WTC11 (cell line): ENCODE results near the gene SNX7. TPM values are rescaled to one million over a fixed set of nuclear protein-coding genes. Genes with fewer than 3 reads are reported as not detected.

ENCODE experiments used
- ATAC-seq: fragments of 200-7000 bp; cut with Tn5 transposase; 2 replicates; pipeline ENCODE4 v1.10.0; 2021; ENCODE audit warnings: mild to moderate bottlenecking, moderate library complexity
- CTCF ChIA-PET: fragments of 300-600 bp; sonication (Branson Sonifier 250); formaldehyde crosslinking; loops from one replicate; lab custom pipeline; 2021; ENCODE audit warnings: antibody characterized with exemption; lab: Charles Lee
- POLR2A ChIA-PET: fragments of 350-600 bp; sonication (Branson Sonifier 250); formaldehyde crosslinking; loops from one replicate; lab custom pipeline; 2021; ENCODE audit warnings: antibody characterized with exemption; lab: Charles Lee
- DNase-seq: peaks from one replicate; pipeline ENCODE4 v3.0.0; 2021; ENCODE audit warnings: low spot score
- H3K27ac Mint-ChIP-seq: 2 replicates; pipeline ENCODE4 v1.8.0; 2021; ENCODE audit warnings: mixed read lengths
- H3K27me3 Mint-ChIP-seq: 2 replicates; pipeline ENCODE4 v1.8.0; 2021; ENCODE audit warnings: low read depth, mild to moderate bottlenecking, moderate library complexity, mixed read lengths
- H3K36me3 Mint-ChIP-seq: 2 replicates; pipeline ENCODE4 v1.8.0; 2021; ENCODE audit warnings: mixed read lengths
- H3K4me1 Mint-ChIP-seq: 2 replicates; pipeline ENCODE4 v1.8.0; 2022; ENCODE audit warnings: mixed read lengths
- H3K4me3 Mint-ChIP-seq: 2 replicates; pipeline ENCODE4 v1.8.0; 2021; ENCODE audit warnings: mild to moderate bottlenecking, moderate library complexity, mixed read lengths
- H3K9me3 Mint-ChIP-seq: 2 replicates; pipeline ENCODE4 v1.8.0; 2021; ENCODE audit warnings: mixed read lengths
- CREM ChIP-seq: sonication (generic); formaldehyde crosslinking; IDR thresholded peaks from 2 replicates; pipeline ENCODE4 v1.8.1; 2022; ENCODE audit warnings: mild to moderate bottlenecking, missing genetic modification reagents, moderate library complexity
- ETV6 ChIP-seq: sonication (generic); formaldehyde crosslinking; IDR thresholded peaks from 2 replicates; pipeline ENCODE4 v1.8.1; 2022; ENCODE audit warnings: mild to moderate bottlenecking, missing genetic modification reagents
- FOXJ3 ChIP-seq: sonication (generic); formaldehyde crosslinking; IDR thresholded peaks from 2 replicates; pipeline ENCODE4 v1.9.0; 2021; ENCODE audit warnings: missing genetic modification reagents, mild to moderate bottlenecking, borderline replicate concordance
- FOXK1 ChIP-seq: sonication (generic); formaldehyde crosslinking; IDR thresholded peaks from 2 replicates; pipeline ENCODE4 v1.8.0; 2022; ENCODE audit warnings: mild to moderate bottlenecking, moderate library complexity, missing genetic modification reagents
- FOXP1 ChIP-seq: sonication (generic); formaldehyde crosslinking; IDR thresholded peaks from 2 replicates; pipeline ENCODE4 v1.8.0; 2022; ENCODE audit warnings: missing genetic modification reagents, mild to moderate bottlenecking, moderate library complexity, borderline replicate concordance
- IRF2 ChIP-seq: sonication (generic); formaldehyde crosslinking; IDR thresholded peaks from 2 replicates; pipeline ENCODE4 v1.8.0; 2022; ENCODE audit warnings: low read depth, missing genetic modification reagents, borderline replicate concordance
- MXD4 ChIP-seq: fragments of 250-450 bp; sonication (Bioruptor Pico); IDR thresholded peaks from 2 replicates; pipeline ENCODE4 v1.8.0; 2021; ENCODE audit warnings: mild to moderate bottlenecking, moderate library complexity, borderline replicate concordance
- NFATC4 ChIP-seq: fragments of 250-450 bp; sonication (Bioruptor Pico); IDR thresholded peaks from 2 replicates; pipeline ENCODE4 v1.9.0; 2021; ENCODE audit warnings: mild to moderate bottlenecking
- NR1H2 ChIP-seq: sonication (generic); formaldehyde crosslinking; IDR thresholded peaks from 2 replicates; pipeline ENCODE4 v1.9.0; 2021; ENCODE audit warnings: mild to moderate bottlenecking, moderate library complexity, missing genetic modification reagents
- NR2C2 ChIP-seq: sonication (generic); formaldehyde crosslinking; IDR thresholded peaks from 2 replicates; pipeline ENCODE4 v1.8.0; 2022; ENCODE audit warnings: mild to moderate bottlenecking, missing genetic modification reagents
- NR3C1 ChIP-seq: sonication (generic); formaldehyde crosslinking; conservative IDR thresholded peaks from 2 replicates; pipeline ENCODE4 v1.8.1; 2023; ENCODE audit warnings: low read depth, mild to moderate bottlenecking, missing genetic modification reagents
- OVOL2 ChIP-seq: fragments of 250-450 bp; sonication (Bioruptor Pico); IDR thresholded peaks from 2 replicates; pipeline ENCODE4 v1.9.0; 2021; ENCODE audit warnings: mild to moderate bottlenecking, borderline replicate concordance
- SMAD4 ChIP-seq: sonication (generic); formaldehyde crosslinking; IDR thresholded peaks from 2 replicates; pipeline ENCODE4 v1.8.0; 2022; ENCODE audit warnings: mild to moderate bottlenecking, missing genetic modification reagents
- SP1 ChIP-seq: sonication (generic); formaldehyde crosslinking; conservative IDR thresholded peaks from 2 replicates; pipeline ENCODE4 v1.8.1; 2022; ENCODE audit warnings: missing genetic modification reagents
- TEAD1 ChIP-seq: sonication (generic); formaldehyde crosslinking; IDR thresholded peaks from 2 replicates; pipeline ENCODE4 v1.8.0; 2022; ENCODE audit warnings: mild to moderate bottlenecking, missing genetic modification reagents
- TP53 ChIP-seq: sonication (generic); formaldehyde crosslinking; IDR thresholded peaks from 2 replicates; pipeline ENCODE4 v1.8.1; 2023; ENCODE audit warnings: mild to moderate bottlenecking, missing genetic modification reagents
- ZBTB21 ChIP-seq: sonication (generic); formaldehyde crosslinking; IDR thresholded peaks from 2 replicates; pipeline ENCODE4 v1.8.1; 2023; ENCODE audit warnings: mild to moderate bottlenecking, missing genetic modification reagents, borderline replicate concordance
- ZNF121 ChIP-seq: sonication (generic); formaldehyde crosslinking; IDR thresholded peaks from 2 replicates; pipeline ENCODE4 v1.8.0; 2023; ENCODE audit warnings: missing genetic modification reagents
- ZNF263 ChIP-seq: sonication (generic); formaldehyde crosslinking; IDR thresholded peaks from 2 replicates; pipeline ENCODE4 v1.8.1; 2022; ENCODE audit warnings: low read depth, mild to moderate bottlenecking, moderate library complexity, missing genetic modification reagents
- ZNF317 ChIP-seq: sonication (generic); formaldehyde crosslinking; IDR thresholded peaks from 2 replicates; pipeline ENCODE4 v1.8.1; 2023; ENCODE audit warnings: low read depth, mild to moderate bottlenecking, moderate library complexity, missing genetic modification reagents, borderline replicate concordance
- ZNF423 ChIP-seq: fragments of 250-450 bp; sonication (Bioruptor Pico); IDR thresholded peaks from 2 replicates; pipeline ENCODE4 v2.1.2; 2022; ENCODE audit warnings: mild to moderate bottlenecking, moderate library complexity
- ZNF671 ChIP-seq: fragments of 250-450 bp; sonication (Bioruptor Pico); IDR thresholded peaks from 2 replicates; pipeline ENCODE4 v1.8.0; 2021; ENCODE audit warnings: mild to moderate bottlenecking
- total RNA-seq: library from RNA; stranded (reverse); gene quantifications from 3 replicates; pipeline ENCODE4 v1.2.3, GENCODE V29; 2021
- TF ChIP-seq, protein P1 (sequence below): sonication (generic); formaldehyde crosslinking; conservative IDR thresholded peaks from 2 replicates; pipeline ENCODE4 v1.8.1; 2022; ENCODE audit warnings: mild to moderate bottlenecking, missing genetic modification reagents
- TF ChIP-seq, protein P2 (sequence below): sonication (generic); formaldehyde crosslinking; IDR thresholded peaks from 2 replicates; pipeline ENCODE4 v1.8.1; 2023; ENCODE audit warnings: mild to moderate bottlenecking, missing genetic modification reagents, moderate library complexity
- TF ChIP-seq, protein P3 (sequence below): sonication (generic); formaldehyde crosslinking; IDR thresholded peaks from 2 replicates; pipeline ENCODE4 v1.8.0; 2022; ENCODE audit warnings: mild to moderate bottlenecking, missing genetic modification reagents
- TF ChIP-seq, protein P4 (sequence below): sonication (generic); formaldehyde crosslinking; IDR thresholded peaks from 2 replicates; pipeline ENCODE4 v1.8.1; 2023; ENCODE audit warnings: mild to moderate bottlenecking, missing genetic modification reagents
- TF ChIP-seq, protein P5 (sequence below): fragments of 250-450 bp; sonication (Bioruptor Pico); IDR thresholded peaks from 2 replicates; pipeline ENCODE4 v1.8.0; 2021; ENCODE audit warnings: mild to moderate bottlenecking
- TF ChIP-seq, protein P6 (sequence below): sonication (generic); formaldehyde crosslinking; IDR thresholded peaks from 2 replicates; pipeline ENCODE4 v1.8.1; 2023; ENCODE audit warnings: mild to moderate bottlenecking, moderate library complexity, missing genetic modification reagents

The SNX7 gene
- total RNA-seq, 1 experiment from 2014 or later: 15.7 TPM

DNA sequence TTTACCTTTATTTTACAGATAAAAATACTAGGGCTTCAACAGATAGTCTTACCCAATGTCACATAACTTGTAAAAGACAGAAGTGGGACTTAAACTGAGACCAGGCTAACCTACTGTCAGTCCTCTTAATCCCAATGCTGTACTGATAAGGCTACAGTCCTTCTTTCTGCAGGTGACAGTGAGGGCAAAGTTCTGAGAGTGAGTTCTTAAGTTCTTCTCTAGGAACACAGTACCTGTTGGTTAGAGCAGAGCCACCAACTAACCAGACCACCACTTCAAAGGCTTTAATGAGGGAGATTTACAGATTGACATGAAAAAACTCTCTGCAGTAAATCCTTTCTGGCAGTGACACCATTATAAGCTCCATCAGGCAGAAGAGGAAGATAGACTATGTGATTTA lies 74.2 kb downstream of the SNX7 start:
- TF ChIP-seq NR3C1 (CRISPR knock-in tag) (no peak), FOXK1 (no peak), CREM (no peak), ZNF121 (CRISPR knock-in tag) (no peak), TEAD1 (CRISPR knock-in tag) (no peak)
- ChIA-PET POLR2A (no interaction called here), CTCF (no interaction called here)
- H3K4me1 Mint-ChIP-seq: peaks cover 7% of the 10 kb centered on the region
- H3K36me3 Mint-ChIP-seq: no peaks in the 10 kb centered on the region
- H3K4me3 Mint-ChIP-seq: no peak overlapping the region
- no peak for ATAC-seq
- no peaks in the 10 kb centered on the region for H3K9me3 Mint-ChIP-seq
- H3K27ac Mint-ChIP-seq: no peak overlapping the region
- no peaks in the 10 kb centered on the region for H3K27me3 Mint-ChIP-seq
- DNase-seq: no peak

DNA sequence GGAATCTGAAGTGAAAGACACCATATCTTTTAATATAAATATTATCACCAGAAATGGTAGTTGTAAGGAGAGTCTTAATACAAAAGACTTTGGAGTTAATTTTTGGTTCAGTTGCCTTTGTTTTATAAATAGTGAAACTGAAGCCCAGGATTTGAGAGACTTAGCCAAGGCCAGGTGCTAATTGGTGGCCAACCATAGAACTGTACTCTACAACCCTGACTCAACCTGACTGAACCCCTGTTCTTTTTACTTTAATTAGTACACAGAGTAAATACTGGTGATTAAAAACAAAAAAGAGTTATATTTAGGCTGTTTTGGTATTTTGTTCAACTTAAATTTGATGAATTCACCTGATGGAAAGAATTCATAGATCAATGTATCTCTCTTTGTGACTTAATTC lies 76.3 kb downstream of the SNX7 start:
- Mint-ChIP-seq H3K27me3 (no peaks in the 10 kb centered on the region), H3K9me3 (no peaks in the 10 kb centered on the region), H3K4me1 (no peaks in the 10 kb centered on the region), H3K27ac (no peak overlapping the region), H3K36me3 (no peaks in the 10 kb centered on the region), H3K4me3 (no peak overlapping the region)
- no peak for DNase-seq
- TF ChIP-seq ZNF423 (CRISPR knock-in tag): no peak
- TF ChIP-seq SP1 (CRISPR knock-in tag): no peak
- no peak for TF ChIP-seq OVOL2 (CRISPR knock-in tag)
- TF ChIP-seq, protein P1, sequence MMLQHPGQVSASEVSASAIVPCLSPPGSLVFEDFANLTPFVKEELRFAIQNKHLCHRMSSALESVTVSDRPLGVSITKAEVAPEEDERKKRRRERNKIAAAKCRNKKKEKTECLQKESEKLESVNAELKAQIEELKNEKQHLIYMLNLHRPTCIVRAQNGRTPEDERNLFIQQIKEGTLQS (CRISPR knock-in tag): no peak
- no peak for TF ChIP-seq FOXP1 (CRISPR knock-in tag)
- TF ChIP-seq CREM: no peak
- TF ChIP-seq TP53 (CRISPR knock-in tag): no peak
- TF ChIP-seq, protein P2, sequence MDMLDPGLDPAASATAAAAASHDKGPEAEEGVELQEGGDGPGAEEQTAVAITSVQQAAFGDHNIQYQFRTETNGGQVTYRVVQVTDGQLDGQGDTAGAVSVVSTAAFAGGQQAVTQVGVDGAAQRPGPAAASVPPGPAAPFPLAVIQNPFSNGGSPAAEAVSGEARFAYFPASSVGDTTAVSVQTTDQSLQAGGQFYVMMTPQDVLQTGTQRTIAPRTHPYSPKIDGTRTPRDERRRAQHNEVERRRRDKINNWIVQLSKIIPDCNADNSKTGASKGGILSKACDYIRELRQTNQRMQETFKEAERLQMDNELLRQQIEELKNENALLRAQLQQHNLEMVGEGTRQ (CRISPR knock-in tag): no peak
- no peak for TF ChIP-seq ZBTB21 (CRISPR knock-in tag)
- TF ChIP-seq ZNF671 (CRISPR knock-in tag): no peak
- TF ChIP-seq, protein P3, sequence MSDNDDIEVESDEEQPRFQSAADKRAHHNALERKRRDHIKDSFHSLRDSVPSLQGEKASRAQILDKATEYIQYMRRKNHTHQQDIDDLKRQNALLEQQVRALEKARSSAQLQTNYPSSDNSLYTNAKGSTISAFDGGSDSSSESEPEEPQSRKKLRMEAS (CRISPR knock-in tag): no peak
- TF ChIP-seq NR2C2: no peak
- TF ChIP-seq ZNF263 (CRISPR knock-in tag): no peak
- no peak for TF ChIP-seq NFATC4
- TF ChIP-seq TEAD1 (CRISPR knock-in tag): no peak
- TF ChIP-seq ZNF317 (CRISPR knock-in tag): no peak
- TF ChIP-seq, protein P4, sequence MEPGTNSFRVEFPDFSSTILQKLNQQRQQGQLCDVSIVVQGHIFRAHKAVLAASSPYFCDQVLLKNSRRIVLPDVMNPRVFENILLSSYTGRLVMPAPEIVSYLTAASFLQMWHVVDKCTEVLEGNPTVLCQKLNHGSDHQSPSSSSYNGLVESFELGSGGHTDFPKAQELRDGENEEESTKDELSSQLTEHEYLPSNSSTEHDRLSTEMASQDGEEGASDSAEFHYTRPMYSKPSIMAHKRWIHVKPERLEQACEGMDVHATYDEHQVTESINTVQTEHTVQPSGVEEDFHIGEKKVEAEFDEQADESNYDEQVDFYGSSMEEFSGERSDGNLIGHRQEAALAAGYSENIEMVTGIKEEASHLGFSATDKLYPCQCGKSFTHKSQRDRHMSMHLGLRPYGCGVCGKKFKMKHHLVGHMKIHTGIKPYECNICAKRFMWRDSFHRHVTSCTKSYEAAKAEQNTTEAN (CRISPR knock-in tag): no peak
- TF ChIP-seq NR1H2 (CRISPR knock-in tag): no peak
- TF ChIP-seq MXD4 (CRISPR knock-in tag): no peak
- no peak for TF ChIP-seq FOXJ3 (CRISPR knock-in tag)
- ChIA-PET POLR2A (no interaction called here), CTCF (no interaction called here)
- ATAC-seq: no peak

DNA sequence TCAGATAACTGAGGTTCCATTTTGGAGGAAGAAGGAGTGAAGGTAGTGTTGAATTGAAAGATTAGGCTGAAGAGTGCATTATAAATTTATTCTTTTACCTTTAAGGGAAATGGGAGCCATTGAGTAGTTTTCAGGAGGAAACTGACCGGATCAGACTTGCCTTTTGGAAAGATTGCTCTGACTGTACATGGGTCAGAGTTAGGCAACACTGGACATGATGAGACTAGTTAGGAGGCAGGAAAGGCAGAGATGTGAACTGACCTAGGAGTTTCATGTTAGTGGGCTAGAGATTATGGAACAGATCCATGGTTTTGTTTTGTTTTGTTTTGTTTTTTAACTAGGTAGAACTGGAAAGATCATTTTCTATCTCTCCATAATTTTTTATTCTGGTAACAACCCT lies 78.2 kb downstream of the SNX7 start:
- DNase-seq (no peak), ATAC-seq (no peak)
- Mint-ChIP-seq H3K27me3 (no peaks in the 10 kb centered on the region), H3K27ac (no peak overlapping the region), H3K36me3 (no peaks in the 10 kb centered on the region), H3K9me3 (no peaks in the 10 kb centered on the region), H3K4me3 (no peak overlapping the region), H3K4me1 (no peaks in the 10 kb centered on the region)
- CTCF ChIA-PET: no interaction called here
- POLR2A ChIA-PET: no interaction called here
- TF ChIP-seq, protein P5, sequence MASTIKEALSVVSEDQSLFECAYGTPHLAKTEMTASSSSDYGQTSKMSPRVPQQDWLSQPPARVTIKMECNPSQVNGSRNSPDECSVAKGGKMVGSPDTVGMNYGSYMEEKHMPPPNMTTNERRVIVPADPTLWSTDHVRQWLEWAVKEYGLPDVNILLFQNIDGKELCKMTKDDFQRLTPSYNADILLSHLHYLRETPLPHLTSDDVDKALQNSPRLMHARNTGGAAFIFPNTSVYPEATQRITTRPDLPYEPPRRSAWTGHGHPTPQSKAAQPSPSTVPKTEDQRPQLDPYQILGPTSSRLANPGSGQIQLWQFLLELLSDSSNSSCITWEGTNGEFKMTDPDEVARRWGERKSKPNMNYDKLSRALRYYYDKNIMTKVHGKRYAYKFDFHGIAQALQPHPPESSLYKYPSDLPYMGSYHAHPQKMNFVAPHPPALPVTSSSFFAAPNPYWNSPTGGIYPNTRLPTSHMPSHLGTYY (CRISPR knock-in tag): no peak
- TF ChIP-seq, protein P6, sequence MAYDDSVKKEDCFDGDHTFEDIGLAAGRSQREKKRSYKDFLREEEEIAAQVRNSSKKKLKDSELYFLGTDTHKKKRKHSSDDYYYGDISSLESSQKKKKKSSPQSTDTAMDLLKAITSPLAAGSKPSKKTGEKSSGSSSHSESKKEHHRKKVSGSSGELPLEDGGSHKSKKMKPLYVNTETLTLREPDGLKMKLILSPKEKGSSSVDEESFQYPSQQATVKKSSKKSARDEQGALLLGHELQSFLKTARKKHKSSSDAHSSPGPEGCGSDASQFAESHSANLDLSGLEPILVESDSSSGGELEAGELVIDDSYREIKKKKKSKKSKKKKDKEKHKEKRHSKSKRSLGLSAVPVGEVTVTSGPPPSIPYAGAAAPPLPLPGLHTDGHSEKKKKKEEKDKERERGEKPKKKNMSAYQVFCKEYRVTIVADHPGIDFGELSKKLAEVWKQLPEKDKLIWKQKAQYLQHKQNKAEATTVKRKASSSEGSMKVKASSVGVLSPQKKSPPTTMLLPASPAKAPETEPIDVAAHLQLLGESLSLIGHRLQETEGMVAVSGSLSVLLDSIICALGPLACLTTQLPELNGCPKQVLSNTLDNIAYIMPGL (CRISPR knock-in tag): no peak
- TF ChIP-seq IRF2 (CRISPR knock-in tag) (no peak), ETV6 (CRISPR knock-in tag) (no peak), ZNF423 (CRISPR knock-in tag) (no peak), SMAD4 (CRISPR knock-in tag) (no peak)
